Trophoblast cell (in vitro differentiated cells and primary cell): ENCODE results near the gene MLXIPL.

ENCODE experiments used
- DNase-seq, 2 donors: peaks; one replicate each; pipeline ENCODE4 v3.0.0-alpha.2; 2016
- H2AFZ ChIP-seq: 2 replicates; pipeline ENCODE4 v1.6.1; 2013; ENCODE audit warnings: low read length, moderate library complexity, mild to moderate bottlenecking; ENCODE audit not compliant: insufficient read depth, poor library complexity
- H2AK5ac ChIP-seq: 2 replicates; pipeline ENCODE4 v1.6.1; 2013; ENCODE audit warnings: mild to moderate bottlenecking, low read length
- H2BK120ac ChIP-seq: 2 replicates; pipeline ENCODE4 v1.6.1; 2013; ENCODE audit warnings: low read length, mild to moderate bottlenecking, moderate library complexity; ENCODE audit not compliant: insufficient read depth, poor library complexity
- H2BK12ac ChIP-seq: 2 replicates; pipeline ENCODE4 v1.6.1; 2013; ENCODE audit warnings: mild to moderate bottlenecking, low read length, moderate library complexity
- H2BK5ac ChIP-seq: 2 replicates; pipeline ENCODE4 v1.6.1; 2013; ENCODE audit warnings: low read length, low read depth, moderate library complexity, mild to moderate bottlenecking; ENCODE audit not compliant: poor library complexity
- H3K14ac ChIP-seq: 2 replicates; pipeline ENCODE4 v1.6.1; 2013; ENCODE audit warnings: mild to moderate bottlenecking, low read length
- H3K18ac ChIP-seq: 2 replicates; pipeline ENCODE4 v1.6.1; 2013; ENCODE audit warnings: mild to moderate bottlenecking, low read length
- H3K23ac ChIP-seq: 2 replicates; pipeline ENCODE4 v1.6.1; 2013; ENCODE audit warnings: low read length
- H3K27ac ChIP-seq: 2 replicates; pipeline ENCODE4 v1.5.1; 2013; ENCODE audit warnings: low read depth, mild to moderate bottlenecking, inconsistent platforms, low read length, moderate library complexity
- H3K27me3 ChIP-seq: 2 replicates; pipeline ENCODE4 v1.6.1; 2013; ENCODE audit warnings: inconsistent platforms, mild to moderate bottlenecking, low read length, moderate library complexity; ENCODE audit not compliant: insufficient read depth
- H3K36me3 ChIP-seq, 2 experiments: 1 replicate in 1 of 2; 2 replicates in 1 of 2; pipeline ENCODE4 v1.6.1; 2013; ENCODE audit warnings: low read length in 2 of 2, mild to moderate bottlenecking in 2 of 2, moderate library complexity in 1 of 2; ENCODE audit not compliant: insufficient read depth in 2 of 2, control insufficient read depth in 1 of 2
- H3K4ac ChIP-seq: 2 replicates; pipeline ENCODE4 v1.6.1; 2013; ENCODE audit warnings: low read depth, mild to moderate bottlenecking, low read length, moderate library complexity
- H3K4me1 ChIP-seq, 2 experiments: 1 replicate in 1 of 2; 2 replicates in 1 of 2; pipeline ENCODE4 v1.6.1; 2013; ENCODE audit warnings: low read length in 2 of 2, mild to moderate bottlenecking in 2 of 2, moderate library complexity in 1 of 2; ENCODE audit not compliant: insufficient read depth in 2 of 2, control insufficient read depth in 1 of 2
- H3K4me2 ChIP-seq: 2 replicates; pipeline ENCODE4 v1.6.1; 2013; ENCODE audit warnings: inconsistent platforms, mild to moderate bottlenecking, low read length, moderate library complexity
- H3K4me3 ChIP-seq: 2 replicates; pipeline ENCODE4 v1.5.1; 2013; ENCODE audit warnings: mild to moderate bottlenecking, low read depth, low read length, inconsistent platforms
- H3K79me1 ChIP-seq: one replicate; pipeline ENCODE4 v1.6.1; 2013; ENCODE audit warnings: low read length
- H3K79me2 ChIP-seq: 2 replicates; pipeline ENCODE4 v1.6.1; 2013; ENCODE audit warnings: low read length, mild to moderate bottlenecking; ENCODE audit not compliant: control insufficient read depth, insufficient read depth, poor library complexity
- H3K9ac ChIP-seq: 2 replicates; pipeline ENCODE4 v1.6.1; 2013; ENCODE audit warnings: mild to moderate bottlenecking, low read length
- H3K9me3 ChIP-seq: 2 replicates; pipeline ENCODE4 v1.6.1; 2013; ENCODE audit warnings: low read depth, mild to moderate bottlenecking, control low read depth, inconsistent platforms, low read length; ENCODE audit not compliant: insufficient read depth
- H4K12ac ChIP-seq: 2 replicates; pipeline ENCODE4 v1.6.1; 2013; ENCODE audit warnings: low read depth, mild to moderate bottlenecking, low read length, moderate library complexity
- H4K8ac ChIP-seq: 2 replicates; pipeline ENCODE4 v1.6.1; 2013; ENCODE audit warnings: low read depth, mild to moderate bottlenecking, low read length, moderate library complexity
- H4K91ac ChIP-seq: one replicate; pipeline ENCODE4 v1.6.1; 2013; ENCODE audit warnings: low read depth, mild to moderate bottlenecking, low read length, moderate library complexity
- WGBS: extraction: QIAGEN DNeasy Blood & Tissue Kit; methylation state at CpG from one replicate; pipeline ENCODE4 v1.1.7; 2013; ENCODE audit warnings: missing lambda C conversion rate; ENCODE audit not compliant: insufficient read length, insufficient coverage; ENCODE audit errors: extremely low coverage; 5-methylcytosine and 5-hydroxymethylcytosine counted together

Gene MLXIPL

DNA sequence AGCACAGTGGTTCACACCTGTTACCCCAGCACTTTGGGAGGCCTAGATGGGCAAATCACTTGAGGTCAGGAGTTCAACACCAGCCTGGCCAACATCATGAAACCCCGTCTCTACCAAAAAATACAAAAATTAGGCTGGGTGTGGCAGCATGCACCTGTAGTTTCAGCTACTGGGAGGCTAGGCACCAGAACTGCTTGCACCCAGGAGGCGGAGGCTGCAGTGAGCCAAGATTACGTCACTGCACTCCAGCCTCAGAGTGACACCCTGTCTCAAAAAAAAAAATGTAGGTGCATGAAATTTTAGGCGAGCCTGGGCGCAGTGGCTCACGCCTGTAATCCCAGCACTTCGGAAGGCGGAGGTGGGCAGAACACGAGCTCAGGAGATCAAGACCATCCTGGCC lies 76.5 kb downstream of the MLXIPL start:
- DNase-seq, result no peak
- H3K4me1 ChIP-seq, result no peaks in the 10 kb centered on the region
- peaks cover 17 to 21% of the 10 kb centered on the region in 2 experiments for H3K36me3 ChIP-seq
- no peaks in the 10 kb centered on the region for H3K9me3 ChIP-seq
- H2BK12ac ChIP-seq, result no peak overlapping the region
- H3K14ac ChIP-seq, result no peak overlapping the region
- H2AK5ac ChIP-seq, result no peak overlapping the region
- no peak overlapping the region for H3K18ac ChIP-seq
- no peak overlapping the region for H4K91ac ChIP-seq
- no peak overlapping the region for H2AFZ ChIP-seq
- H3K4me3 ChIP-seq, result no peak overlapping the region
- H4K12ac ChIP-seq, result no peak overlapping the region
- no peak overlapping the region for H3K9ac ChIP-seq
- no peak overlapping the region for H3K4ac ChIP-seq
- H3K79me2 ChIP-seq, result no peaks in the 10 kb centered on the region
- H3K23ac ChIP-seq, result no peak overlapping the region
- no peak overlapping the region for H4K8ac ChIP-seq
- H3K27ac ChIP-seq, result no peak overlapping the region
- H3K27me3 ChIP-seq, result no peaks in the 10 kb centered on the region
- no peaks in the 10 kb centered on the region for H3K79me1 ChIP-seq
- no peak overlapping the region for H2BK5ac ChIP-seq
- WGBS, result no CpG with 5 or more reads among the region's 9 CpGs
- no peak overlapping the region for H2BK120ac ChIP-seq
- H3K4me2 ChIP-seq, result no peak overlapping the region

DNA sequence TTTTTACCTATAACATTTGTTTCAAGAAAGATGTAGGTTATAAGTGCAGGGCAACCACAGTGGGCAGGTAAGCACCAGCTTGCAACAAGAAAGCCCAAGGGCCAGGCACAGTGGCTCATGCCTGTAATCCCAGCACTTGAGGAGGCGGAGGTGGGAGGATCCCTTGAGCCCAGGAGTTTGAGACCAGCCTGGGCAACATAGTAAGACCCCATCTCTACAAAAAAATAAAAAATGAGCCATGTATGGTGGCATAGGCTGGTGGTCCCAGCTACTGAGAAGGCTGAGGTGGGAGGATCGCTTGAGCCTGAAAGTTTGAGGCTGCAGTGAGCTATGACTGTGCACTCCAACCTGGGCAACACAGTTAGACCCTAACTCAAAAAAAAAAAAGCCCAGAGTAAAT lies 79.6 kb downstream of the MLXIPL start:
- H3K27me3 ChIP-seq, result no peaks in the 10 kb centered on the region
- peaks cover 21 to 25% of the 10 kb centered on the region in 2 experiments for H3K36me3 ChIP-seq
- H4K12ac ChIP-seq, result no peak overlapping the region
- no peaks in the 10 kb centered on the region for H3K79me1 ChIP-seq
- H3K9ac ChIP-seq, result no peak overlapping the region
- no peak overlapping the region for H2BK5ac ChIP-seq
- H3K79me2 ChIP-seq, result no peaks in the 10 kb centered on the region
- H3K4me1 ChIP-seq, result no peaks in the 10 kb centered on the region
- H2AFZ ChIP-seq, result no peak overlapping the region
- H2BK12ac ChIP-seq, result no peak overlapping the region
- H3K4me3 ChIP-seq, result no peak overlapping the region
- WGBS, result no CpG with 5 or more reads among the region's 2 CpGs
- no peaks in the 10 kb centered on the region for H3K9me3 ChIP-seq
- no peak overlapping the region for H3K4ac ChIP-seq
- H3K27ac ChIP-seq, result no peak overlapping the region
- no peak overlapping the region for H3K23ac ChIP-seq
- no peak overlapping the region for H3K14ac ChIP-seq
- H2AK5ac ChIP-seq, result no peak overlapping the region
- no peak overlapping the region for H4K91ac ChIP-seq
- no peak overlapping the region for H2BK120ac ChIP-seq
- no peak overlapping the region for H3K18ac ChIP-seq
- H4K8ac ChIP-seq, result no peak overlapping the region
- no peak for DNase-seq
- H3K4me2 ChIP-seq, result no peak overlapping the region
